Activated B cell treated with CpG ODN at 0.5 μM for 24 hours (primary cell): Measurements from ENCODE around the gene SERPINB1. TPM values are rescaled to one million over a fixed set of nuclear protein-coding genes. Genes with fewer than 3 reads are reported as not detected.

Experiments
- ATAC-seq: fragments of 200-7000 bp; cut with Tn5 transposase; one replicate; pipeline ENCODE4 v1.10.0; 2021; ENCODE audit warnings: low read depth, mild to moderate bottlenecking, moderate library complexity
- CTCF ChIA-PET: fragments of 350-600 bp; sonication (Branson Sonifier 250); formaldehyde crosslinking; loops from one replicate; lab custom pipeline; 2021; ENCODE audit warnings: antibody characterized with exemption; lab: Charles Lee
- POLR2A ChIA-PET: fragments of 350-600 bp; sonication (Branson Sonifier 250); formaldehyde crosslinking; loops from one replicate; lab custom pipeline; 2021; ENCODE audit warnings: antibody characterized with exemption; lab: Charles Lee
- DNase-seq: peaks from one replicate; pipeline ENCODE4 v3.0.0; 2022
- H3K27ac Mint-ChIP-seq: one replicate; pipeline ENCODE4 v1.8.0; 2020; ENCODE audit warnings: mixed read lengths
- H3K27me3 Mint-ChIP-seq: one replicate; pipeline ENCODE4 v1.8.0; 2021; ENCODE audit warnings: mixed read lengths
- H3K36me3 Mint-ChIP-seq: one replicate; pipeline ENCODE4 v1.8.0; 2021; ENCODE audit warnings: low read depth, mixed read lengths
- H3K4me1 Mint-ChIP-seq: one replicate; pipeline ENCODE4 v1.8.0; 2021; ENCODE audit warnings: mixed read lengths
- H3K4me3 Mint-ChIP-seq: one replicate; pipeline ENCODE4 v1.8.0; 2020; ENCODE audit warnings: mild to moderate bottlenecking, mixed read lengths
- H3K9me3 Mint-ChIP-seq: one replicate; pipeline ENCODE4 v1.8.0; 2020; ENCODE audit warnings: mixed read lengths
- intact Hi-C: fragments of 100-400 bp; cut with micrococcal nuclease; formaldehyde crosslinking; loops from one replicate; pipeline ENCODE4 v1.15.1; 2024
- total RNA-seq: library from RNA; stranded (reverse); gene quantifications from 2 replicates; pipeline ENCODE4 v1.2.3, GENCODE V29; 2022
- TF ChIP-seq, protein P1 (sequence below): fragments of 200-600 bp; IDR thresholded peaks from one replicate; pipeline ENCODE4 v1.8.0; 2022; ENCODE audit warnings: antibody characterized with exemption, mild to moderate bottlenecking

SERPINB1 gene
- total RNA-seq, 1 donor from 2014 or later: 59.9 TPM

DNA sequence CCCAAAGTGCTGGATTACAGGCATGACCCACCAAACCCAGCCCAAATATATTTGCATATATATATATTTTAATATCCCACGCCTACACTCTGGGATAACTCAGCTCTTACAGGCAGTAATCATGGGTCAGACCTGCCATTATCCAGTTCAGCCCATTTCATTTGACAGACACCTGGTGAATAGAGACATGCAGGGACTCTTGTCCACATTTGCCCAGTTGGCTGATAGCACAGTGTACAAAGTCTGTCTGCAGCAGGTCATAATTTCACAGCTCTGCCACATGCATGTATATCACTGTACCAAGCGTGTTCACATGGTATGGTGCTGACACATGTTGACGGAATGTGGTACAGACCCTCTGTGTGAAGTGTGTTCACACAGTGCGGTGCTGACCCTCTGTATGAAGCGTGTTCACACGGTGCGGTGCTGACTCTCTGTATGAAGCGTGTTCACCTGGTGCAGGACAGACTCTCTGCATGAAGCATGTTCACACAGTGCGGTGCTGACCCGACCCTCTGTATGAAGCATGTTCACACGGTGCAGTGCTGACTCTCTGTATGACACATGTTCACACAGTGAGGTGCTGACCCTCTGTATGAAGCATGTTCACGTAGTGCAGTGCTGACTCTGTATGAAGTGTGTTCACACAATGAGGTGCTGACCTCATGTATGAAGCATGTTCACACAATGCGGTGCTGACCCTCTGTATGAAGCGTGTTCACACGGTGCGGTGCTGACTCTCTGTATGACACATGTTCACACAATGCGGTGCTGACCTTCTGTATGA, 10.3 kb upstream of the SERPINB1 start:
- DNase-seq (no peak), ATAC-seq (no peak)
- H3K4me1 Mint-ChIP-seq: peaks cover 79% of the 10 kb centered on the region
- POLR2A ChIA-PET: interaction anchor here (1.5 to 7.6 kb wide), 5 partner anchors 11 to 51 kb away, joined by 8 to 83 read pairs (median 10); partner anchors contain the start of genes SERPINB1 and SERPINB9
- intact Hi-C loops: no loop called here
- H3K27ac Mint-ChIP-seq: peak overlapping the region; percentile 97
- TF ChIP-seq, protein P1, sequence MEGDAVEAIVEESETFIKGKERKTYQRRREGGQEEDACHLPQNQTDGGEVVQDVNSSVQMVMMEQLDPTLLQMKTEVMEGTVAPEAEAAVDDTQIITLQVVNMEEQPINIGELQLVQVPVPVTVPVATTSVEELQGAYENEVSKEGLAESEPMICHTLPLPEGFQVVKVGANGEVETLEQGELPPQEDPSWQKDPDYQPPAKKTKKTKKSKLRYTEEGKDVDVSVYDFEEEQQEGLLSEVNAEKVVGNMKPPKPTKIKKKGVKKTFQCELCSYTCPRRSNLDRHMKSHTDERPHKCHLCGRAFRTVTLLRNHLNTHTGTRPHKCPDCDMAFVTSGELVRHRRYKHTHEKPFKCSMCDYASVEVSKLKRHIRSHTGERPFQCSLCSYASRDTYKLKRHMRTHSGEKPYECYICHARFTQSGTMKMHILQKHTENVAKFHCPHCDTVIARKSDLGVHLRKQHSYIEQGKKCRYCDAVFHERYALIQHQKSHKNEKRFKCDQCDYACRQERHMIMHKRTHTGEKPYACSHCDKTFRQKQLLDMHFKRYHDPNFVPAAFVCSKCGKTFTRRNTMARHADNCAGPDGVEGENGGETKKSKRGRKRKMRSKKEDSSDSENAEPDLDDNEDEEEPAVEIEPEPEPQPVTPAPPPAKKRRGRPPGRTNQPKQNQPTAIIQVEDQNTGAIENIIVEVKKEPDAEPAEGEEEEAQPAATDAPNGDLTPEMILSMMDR: no peak
- peaks cover 9% of the 10 kb centered on the region for H3K9me3 Mint-ChIP-seq
- H3K4me3 Mint-ChIP-seq: no peak overlapping the region
- H3K27me3 Mint-ChIP-seq: no peaks in the 10 kb centered on the region
- CTCF ChIA-PET: interaction anchor here (1.0 to 2.2 kb wide), 3 partner anchors 16 to 80 kb away, joined by 3 to 10 read pairs (median 4); no protein-coding TSS in a partner anchor
- H3K36me3 Mint-ChIP-seq: peaks cover 9% of the 10 kb centered on the region

DNA sequence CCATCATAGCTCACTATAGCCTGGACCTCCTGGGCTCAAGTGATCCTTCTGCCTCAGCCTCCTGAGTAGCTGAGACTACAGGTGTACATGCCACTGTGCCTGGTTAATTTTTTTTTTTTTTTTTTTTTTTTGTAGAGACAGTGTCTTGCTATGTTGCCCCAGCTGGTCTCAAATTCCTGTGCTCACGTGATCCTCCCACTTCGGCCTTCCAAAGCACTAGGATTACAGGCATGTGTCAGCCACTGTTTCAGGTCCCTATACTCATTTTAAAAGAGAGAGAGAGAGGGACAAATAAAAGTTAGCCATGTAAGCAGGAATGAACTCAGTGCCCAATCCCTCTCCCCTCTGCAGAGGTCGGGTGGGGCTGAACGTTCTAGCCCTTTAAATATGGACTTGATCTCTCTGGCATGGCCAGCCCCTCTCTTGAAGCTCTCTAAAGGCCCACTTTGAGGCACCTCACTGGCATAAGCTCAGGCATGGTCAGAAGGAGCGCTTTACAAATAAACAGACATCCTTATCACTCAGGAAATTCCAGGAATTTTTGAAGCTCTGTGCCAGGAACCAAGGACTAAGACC, 9.0 kb upstream of the SERPINB1 start:
- TF ChIP-seq, protein P1: no peak
- Mint-ChIP-seq H3K9me3 (peaks cover 9% of the 10 kb centered on the region), H3K4me3 (no peak overlapping the region), H3K27ac (peak overlapping the region; percentile 61), H3K27me3 (no peaks in the 10 kb centered on the region), H3K4me1 (peaks cover 77% of the 10 kb centered on the region), H3K36me3 (peaks cover 9% of the 10 kb centered on the region)
- CTCF ChIA-PET: interaction anchor here (1.3 to 6.3 kb wide), 4 partner anchors 61 to 85 kb away, joined by 3 to 100 read pairs (median 7); partner anchors contain the start of gene WRNIP1
- intact Hi-C loops: no loop called here
- POLR2A ChIA-PET: interaction anchor here (0.7 to 7.6 kb wide), 12 partner anchors 6 to 149 kb away, joined by 3 to 126 read pairs (median 8); partner anchors contain the start of genes NQO2, SERPINB1 and SERPINB9
- no peak for ATAC-seq
- no peak for DNase-seq

DNA sequence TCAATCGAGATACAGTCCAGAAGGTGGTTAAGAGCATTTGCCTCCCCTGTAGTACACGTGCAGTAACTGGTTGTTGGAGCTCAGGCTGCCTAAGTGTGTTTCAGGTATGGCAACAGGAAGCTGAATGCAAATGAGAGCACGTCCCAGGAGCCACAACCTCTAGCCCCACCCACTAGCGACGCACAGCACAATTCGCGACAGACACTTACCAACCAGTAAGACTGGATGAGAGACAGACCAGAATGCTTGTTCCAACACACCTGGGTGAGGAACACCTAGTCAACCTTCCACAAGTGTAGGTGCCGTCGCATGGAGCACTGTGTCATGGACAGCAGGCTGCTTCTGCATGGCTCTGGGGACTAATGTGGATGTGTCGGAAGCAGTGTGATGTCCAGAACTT, 7.2 kb upstream of the SERPINB1 start:
- peaks cover 9% of the 10 kb centered on the region for H3K9me3 Mint-ChIP-seq
- intact Hi-C loops: no loop called here
- ATAC-seq: peak; percentile 65
- ChIA-PET POLR2A (interaction anchor here (0.7 to 7.6 kb wide), 10 partner anchors 8 to 141 kb away, joined by 4 to 126 read pairs (median 24); partner anchors contain the start of gene SERPINB9), CTCF (interaction anchor here (0.7 to 6.3 kb wide), 10 partner anchors 10 to 141 kb away, joined by 3 to 177 read pairs (median 6); no protein-coding TSS in a partner anchor)
- peaks cover 59% of the 10 kb centered on the region for H3K4me1 Mint-ChIP-seq
- H3K36me3 Mint-ChIP-seq: peaks cover 9% of the 10 kb centered on the region
- TF ChIP-seq, protein P1: no peak
- H3K4me3 Mint-ChIP-seq: peak overlapping the region; percentile 33
- H3K27me3 Mint-ChIP-seq: no peaks in the 10 kb centered on the region
- DNase-seq: no peak
- H3K27ac Mint-ChIP-seq: peak overlapping the region; percentile 83

DNA sequence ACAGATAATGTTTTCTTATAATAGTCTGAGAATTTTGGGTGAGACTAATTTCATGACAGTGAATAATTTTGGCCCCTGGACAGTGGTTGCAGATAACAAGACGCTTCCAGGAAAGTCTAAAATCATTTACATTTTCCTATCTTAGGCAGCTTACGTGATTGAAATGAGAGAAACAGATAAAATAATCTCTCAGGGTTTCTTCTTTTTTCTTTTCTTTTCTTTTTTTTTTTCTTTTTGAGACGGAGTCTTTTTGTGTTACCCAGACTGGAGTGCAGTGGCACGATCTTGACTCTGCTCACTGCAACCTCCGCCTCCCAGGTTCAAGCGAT, 4.2 kb upstream of the SERPINB1 start:
- ATAC-seq (no peak), DNase-seq (no peak)
- CTCF ChIA-PET: interaction anchor here (0.6 to 6.3 kb wide), 27 partner anchors 10 to 181 kb away, joined by 3 to 177 read pairs (median 7); partner anchors contain the start of gene MYLK4
- Mint-ChIP-seq H3K9me3 (peaks cover 9% of the 10 kb centered on the region), H3K27ac (peak overlapping the region; percentile 81), H3K36me3 (peaks cover 7% of the 10 kb centered on the region), H3K27me3 (no peaks in the 10 kb centered on the region), H3K4me3 (peak overlapping the region; percentile 61), H3K4me1 (peaks cover 64% of the 10 kb centered on the region)
- POLR2A ChIA-PET: interaction anchor here (0.6 to 7.6 kb wide), 27 partner anchors 11 to 1562 kb away, joined by 3 to 126 read pairs (median 8); partner anchors contain the start of genes NQO2 and SERPINB9
- intact Hi-C loops: loop anchor here (1.0 to 2.0 kb wide), 8 partner anchors 8 to 143 kb away; partner anchors contain the start of gene SERPINB9
- TF ChIP-seq, protein P1: no peak
